ENCODE measurements around the gene FKBP10.
A peak's percentile ranks its signal among the peaks of the same experiment; 100 is the strongest.
"Not testable (repeated sequence)": the region's sequence is repeated elsewhere in the genome, so short reads cannot be mapped to it uniquely, and the experiment has no call there.

The FKBP10 gene

DNA sequence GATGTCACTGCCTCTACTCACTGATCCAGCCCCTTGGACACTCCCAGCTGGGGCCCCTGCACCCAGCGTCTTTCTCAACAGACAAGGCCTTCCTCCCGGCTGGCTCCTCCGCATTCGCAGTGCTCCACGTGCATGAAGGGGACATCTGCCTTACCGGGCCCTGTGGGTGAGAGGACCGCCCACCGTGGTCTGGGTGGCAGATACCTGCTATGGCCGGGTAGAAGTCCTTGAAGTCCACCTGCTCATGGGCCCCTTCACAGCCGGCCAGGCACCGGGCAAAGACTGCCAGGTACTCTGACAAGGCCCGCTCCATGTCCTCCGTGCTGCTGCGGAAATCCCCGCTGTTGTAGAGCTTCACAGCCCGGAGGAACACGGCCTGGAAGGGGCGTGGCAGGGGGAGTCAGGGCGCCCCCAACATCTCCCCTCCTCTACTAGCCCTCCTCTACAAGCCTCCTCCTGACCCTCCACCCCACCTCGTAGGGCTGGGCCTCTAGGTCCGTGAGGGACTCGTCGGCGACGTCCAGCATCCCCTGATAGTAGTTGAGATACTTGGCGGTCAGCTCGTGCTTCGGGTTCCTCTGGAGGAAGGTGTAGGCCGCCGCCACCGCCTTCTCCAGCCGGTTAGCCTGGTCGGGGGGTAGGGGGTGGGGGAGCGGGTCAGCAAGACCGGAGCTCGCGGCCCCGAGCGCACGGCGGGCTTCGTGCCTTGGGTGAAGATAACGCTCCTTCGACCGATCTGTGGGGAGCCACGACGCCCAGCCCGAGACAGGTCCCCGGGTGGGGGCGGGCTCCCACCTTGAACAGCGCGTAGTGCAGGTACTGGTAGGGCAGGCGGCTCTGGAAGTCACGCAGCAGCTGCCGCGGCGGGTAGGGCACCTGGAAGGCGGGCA, 1.9 kb upstream of the FKBP10 start:
- DNase-seq (ENCODE audit: low read depth), result no peak

DNA sequence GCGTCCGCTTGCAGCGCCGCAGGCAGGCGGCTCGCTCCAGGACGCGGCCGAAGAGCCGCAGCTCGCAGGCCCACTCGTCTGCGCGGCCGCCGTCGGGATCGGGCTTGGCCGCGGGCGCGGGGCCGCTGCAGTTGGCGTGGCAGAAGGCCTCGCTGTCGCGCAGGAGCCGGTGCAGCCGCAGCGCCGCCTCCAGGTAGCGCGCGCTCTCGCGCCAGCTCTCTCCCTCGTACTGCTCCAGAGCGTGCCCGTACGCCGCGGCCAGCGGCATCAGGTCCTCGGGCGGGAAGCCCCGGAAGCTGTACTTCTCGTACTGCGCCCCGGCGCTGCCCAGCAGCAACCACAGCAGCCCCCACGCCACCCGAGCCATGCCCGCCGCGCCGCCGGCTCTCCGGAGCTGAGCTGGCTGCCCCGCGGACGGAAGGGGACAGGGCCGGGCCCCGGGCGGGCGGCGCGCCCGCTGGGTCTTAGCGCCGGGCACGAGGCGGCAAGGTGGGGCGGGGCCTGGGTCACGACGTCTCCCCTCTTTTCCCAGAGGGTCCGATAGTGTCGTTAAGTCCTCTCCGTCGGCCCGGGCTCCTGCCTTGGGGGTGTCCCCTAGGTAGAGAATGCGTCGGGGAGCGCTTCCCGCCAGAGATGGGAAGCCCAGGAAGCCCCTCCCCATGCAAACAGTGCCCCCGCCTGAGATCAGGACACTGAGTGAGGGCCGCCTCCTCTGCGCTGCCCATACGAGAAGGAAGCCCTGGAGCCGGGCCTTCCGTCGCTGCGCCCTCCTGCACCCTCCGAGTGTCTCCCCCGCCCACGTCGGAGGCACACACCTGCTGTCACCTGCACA, 1.0 kb upstream of the FKBP10 start, which contains the start of gene P3H4:
P3H4 (minus strand) TSS at position 401 of the 832 bp plus-strand sequence; CDS start at position 367, 34 bp downstream.
- peak; percentile 63 for DNase-seq (ENCODE audit: low read depth)

DNA sequence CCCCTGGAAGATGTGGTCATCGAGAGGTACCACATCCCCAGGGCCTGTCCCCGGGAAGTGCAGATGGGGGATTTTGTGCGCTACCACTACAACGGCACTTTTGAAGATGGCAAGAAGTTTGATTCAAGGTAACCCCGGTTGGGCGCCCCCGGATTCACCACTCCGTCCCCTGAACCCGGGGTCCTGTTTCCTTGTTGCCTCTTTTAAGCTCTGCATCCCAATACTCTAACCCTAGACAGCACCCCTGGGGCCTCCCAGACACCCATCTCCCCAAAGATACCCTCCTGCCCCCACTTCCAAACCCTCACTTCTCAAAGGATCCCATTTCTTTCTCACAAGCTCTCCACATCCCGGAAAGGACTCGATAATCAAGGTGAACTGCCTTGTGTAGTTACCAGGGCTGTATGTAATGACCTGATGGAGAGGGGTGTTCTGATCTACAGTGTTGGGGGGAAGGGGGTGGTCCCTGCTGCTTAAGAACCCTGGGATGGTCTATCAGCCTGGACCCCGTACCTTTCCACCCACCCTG, 412 bp downstream of the FKBP10 start:
- DNase-seq (ENCODE audit: low read depth), result no peak

DNA sequence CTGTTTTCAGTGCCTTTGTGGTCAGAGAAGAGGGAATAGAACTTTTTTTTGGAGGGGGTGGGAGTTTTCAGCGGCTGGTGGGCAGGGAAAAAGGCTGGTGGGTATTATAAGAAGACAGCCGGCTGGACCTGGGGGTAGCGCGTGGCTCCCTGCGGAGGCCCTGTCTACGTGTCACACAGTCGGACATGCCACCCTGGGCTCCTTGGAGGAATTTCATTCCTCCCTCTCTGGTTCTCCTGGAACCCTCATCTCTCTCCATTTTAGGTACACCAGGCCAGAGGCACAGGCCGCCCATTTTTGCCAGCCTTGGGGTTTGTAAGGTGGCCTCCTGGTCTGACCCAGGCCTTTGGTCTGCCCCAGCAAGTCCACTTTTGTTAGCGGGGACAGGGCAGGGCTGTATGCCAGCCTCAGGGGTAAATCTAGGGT, 908 bp downstream of the FKBP10 start:
- DNase-seq (ENCODE audit: low read depth), result no peak

DNA sequence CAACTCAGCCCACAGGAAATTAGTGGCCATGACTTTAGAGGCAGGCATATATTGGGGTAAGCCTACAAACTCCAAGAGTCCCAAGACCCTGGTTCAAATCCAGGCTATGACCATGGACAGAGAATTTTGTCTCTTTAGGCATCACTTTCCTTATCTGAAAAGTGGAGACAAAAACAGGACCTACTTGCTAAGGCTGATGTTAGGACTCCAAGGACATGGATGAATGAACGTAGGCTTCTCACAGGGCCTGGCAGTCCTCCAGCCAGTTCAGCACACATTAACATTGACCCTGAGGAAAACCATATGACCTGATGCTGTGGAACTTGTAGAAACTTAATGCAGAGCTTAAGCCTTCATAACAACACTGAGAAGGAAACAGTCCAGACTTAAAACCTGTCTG, 1.4 kb downstream of the FKBP10 start:
- no peak for DNase-seq (ENCODE audit: low read depth)

DNA sequence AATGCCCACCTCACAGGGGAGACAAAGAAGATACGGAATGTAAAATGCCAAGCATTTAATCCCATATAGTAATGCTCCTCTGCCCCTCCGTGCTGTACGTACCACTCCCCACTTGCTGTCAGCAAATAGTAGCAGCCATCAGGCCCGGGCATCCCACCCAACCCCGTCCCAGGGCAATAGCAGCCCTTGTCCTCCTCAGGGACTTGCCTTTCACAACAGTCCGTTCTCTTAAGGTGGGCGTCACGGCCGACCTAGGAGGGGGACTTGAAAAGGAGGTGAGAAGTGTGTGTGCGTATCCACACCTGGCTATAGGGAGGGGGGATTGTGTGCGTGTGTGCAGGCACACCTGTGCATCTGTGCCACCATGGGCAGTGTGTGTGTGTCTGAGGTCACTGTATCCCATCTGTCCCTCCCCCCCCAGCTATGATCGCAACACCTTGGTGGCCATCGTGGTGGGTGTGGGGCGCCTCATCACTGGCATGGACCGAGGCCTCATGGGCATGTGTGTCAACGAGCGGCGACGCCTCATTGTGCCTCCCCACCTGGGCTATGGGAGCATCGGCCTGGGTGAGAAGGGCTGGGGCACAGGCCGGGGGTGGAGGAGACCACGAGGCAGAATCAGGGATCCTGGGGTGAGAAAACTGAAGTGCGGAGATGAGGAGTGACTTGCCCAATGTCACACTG, 4.0 kb downstream of the FKBP10 start:
- no peak for DNase-seq (ENCODE audit: low read depth)

DNA sequence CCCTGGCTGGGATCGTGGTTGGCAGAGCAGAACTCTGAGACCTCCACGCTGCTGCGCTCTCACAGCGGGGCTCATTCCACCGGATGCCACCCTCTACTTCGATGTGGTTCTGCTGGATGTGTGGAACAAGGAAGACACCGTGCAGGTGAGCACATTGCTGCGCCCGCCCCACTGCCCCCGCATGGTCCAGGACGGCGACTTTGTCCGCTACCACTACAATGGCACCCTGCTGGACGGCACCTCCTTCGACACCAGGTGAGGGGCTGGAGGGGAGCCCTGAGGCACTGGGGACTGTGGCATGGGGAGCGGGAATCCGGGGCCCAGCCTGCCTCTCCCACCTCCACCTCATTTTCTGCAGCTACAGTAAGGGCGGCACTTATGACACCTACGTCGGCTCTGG, 5.2 kb downstream of the FKBP10 start:
- DNase-seq (ENCODE audit: low read depth), result no peak

DNA sequence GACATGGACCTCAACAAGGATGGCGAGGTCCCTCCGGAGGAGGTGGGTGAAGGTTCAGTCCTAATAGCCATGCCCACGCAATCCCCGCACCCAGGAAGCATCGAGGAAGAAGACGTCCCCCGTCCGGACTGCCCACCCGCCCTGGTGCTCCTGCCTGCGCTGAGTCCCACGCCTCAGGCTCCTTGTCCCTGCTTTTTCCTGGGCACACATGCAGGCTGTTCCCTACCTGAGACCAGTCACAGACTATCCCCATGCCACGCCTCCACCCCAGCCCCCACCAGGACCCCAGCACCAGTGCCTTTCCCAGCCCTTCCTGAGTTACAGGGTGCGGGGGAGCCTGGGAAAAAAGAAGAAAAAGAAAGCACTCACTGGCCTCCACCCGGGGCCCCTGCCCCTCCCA, 9.0 kb downstream of the FKBP10 start:
- no peak for DNase-seq (ENCODE audit: low read depth)

DNA sequence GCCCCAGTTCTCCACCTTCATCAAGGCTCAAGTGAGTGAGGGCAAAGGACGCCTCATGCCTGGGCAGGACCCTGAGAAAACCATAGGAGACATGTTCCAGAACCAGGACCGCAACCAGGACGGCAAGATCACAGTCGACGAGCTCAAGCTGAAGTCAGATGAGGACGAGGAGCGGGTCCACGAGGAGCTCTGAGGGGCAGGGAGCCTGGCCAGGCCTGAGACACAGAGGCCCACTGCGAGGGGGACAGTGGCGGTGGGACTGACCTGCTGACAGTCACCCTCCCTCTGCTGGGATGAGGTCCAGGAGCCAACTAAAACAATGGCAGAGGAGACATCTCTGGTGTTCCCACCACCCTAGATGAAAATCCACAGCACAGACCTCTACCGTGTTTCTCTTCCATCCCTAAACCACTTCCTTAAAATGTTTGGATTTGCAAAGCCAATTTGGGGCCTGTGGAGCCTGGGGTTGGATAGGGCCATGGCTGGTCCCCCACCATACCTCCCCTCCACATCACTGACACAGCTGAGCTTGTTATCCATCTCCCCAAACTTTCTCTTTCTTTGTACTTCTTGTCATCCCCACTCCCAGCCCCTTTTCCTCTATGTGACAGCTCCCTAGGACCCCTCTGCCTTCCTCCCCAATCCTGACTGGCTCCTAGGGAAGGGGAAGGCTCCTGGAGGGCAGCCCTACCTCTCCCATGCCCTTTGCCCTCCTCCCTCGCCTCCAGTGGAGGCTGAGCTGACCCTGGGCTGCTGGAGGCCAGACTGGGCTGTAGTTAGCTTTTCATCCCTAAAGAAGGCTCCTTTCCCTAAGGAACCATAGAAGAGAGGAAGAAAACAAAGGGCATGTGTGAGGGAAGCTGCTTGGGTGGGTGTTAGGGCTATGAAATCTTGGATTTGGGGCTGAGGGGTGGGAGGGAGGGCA, 9.7 kb downstream of the FKBP10 start:
- no peak for DNase-seq (ENCODE audit: low read depth)

DNA sequence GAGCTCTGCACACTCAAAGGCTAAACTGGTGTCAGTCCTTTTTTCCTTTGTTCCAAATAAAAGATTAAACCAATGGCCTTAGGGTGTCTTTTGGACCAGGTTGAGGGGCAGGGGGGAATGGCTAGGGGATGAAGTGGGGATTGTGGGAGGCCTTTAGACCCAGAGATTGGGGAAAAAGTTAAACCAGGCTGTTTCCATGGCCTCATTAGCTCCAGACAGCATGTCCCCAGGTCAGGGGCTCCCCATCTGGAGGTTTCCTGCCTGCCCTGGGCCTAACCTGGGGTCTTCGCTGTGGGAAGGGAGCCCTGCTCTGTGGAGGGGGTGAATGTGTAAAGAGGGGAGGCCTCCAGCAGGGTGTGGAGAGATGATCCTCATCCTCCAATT, 10.3 kb downstream of the FKBP10 start:
- no peak for DNase-seq (ENCODE audit: low read depth)

DNA sequence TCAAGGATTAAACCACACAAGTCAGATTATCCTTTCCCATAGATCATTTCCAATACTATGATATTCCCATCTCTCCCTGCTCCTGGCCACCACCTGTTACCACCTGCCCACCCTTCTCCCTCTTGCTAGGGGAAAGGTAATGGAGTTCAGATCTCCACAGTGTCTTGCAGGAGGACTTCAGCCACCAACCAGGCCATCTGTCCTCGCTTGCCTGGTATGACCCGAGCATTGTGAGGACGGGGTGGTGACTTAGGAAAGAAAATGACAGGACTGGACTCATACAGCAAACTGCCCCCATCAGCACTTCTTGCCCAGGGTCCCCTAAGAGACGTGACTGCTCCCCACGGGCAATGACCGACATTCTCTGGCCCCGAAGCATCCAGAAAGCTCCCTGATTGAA, 10.8 kb downstream of the FKBP10 start:
- no peak for DNase-seq (ENCODE audit: low read depth)

DNA sequence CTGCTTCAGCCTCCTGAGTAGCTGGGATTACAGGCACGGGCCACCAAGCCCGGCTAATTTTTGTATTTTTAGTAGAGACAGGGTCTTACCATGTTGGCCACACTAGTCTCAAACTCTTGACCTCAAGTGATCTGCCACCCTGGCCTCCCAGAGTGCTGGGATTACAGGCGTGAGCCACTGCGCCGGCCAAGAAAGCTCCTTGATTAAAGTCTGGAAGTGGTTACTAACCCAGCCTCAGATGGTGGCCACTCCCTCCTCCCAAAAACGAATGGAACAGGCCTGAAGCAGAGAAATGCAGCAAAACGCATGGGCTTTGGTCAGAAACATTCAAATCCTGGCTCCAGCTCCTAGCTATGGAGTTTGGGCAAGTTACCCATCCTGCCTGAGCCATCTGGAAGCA, 11.3 kb downstream of the FKBP10 start:
- DNase-seq (ENCODE audit: low read depth), result no peak

DNA sequence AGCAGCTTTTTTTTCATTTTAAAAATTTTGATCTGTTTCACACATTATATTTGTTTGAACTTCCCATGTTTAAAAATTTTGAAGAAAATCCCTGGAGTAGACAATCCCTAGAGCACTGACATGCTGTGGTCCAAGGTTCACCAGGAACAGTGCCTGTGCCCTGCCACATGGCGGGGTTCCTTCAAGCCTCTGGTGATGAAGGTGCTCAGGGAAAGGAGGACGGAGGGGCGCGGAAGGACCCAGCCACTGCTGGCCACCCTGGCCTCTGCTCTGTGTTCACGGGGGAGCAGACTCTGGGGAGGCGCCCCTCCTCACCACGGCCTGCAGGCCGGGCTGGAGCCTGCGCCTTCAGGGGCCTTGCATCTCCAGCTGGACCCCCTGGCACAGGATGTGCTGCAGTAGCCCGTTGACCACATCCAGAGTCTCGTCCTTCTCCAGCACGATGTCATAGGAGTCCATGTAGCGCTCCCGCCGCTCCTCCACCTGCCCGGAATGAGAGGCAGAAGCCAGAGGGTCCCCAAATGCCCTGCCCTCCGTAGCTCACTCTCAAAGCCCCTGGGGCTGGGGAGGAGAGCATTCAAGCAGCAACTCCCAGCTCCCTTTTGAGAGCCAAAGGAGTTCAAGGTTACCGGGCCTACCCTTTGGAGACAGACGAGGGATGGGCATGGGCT, 12.5 kb downstream of the FKBP10 start:
- DNase-seq (ENCODE audit: low read depth), result no peak

DNA sequence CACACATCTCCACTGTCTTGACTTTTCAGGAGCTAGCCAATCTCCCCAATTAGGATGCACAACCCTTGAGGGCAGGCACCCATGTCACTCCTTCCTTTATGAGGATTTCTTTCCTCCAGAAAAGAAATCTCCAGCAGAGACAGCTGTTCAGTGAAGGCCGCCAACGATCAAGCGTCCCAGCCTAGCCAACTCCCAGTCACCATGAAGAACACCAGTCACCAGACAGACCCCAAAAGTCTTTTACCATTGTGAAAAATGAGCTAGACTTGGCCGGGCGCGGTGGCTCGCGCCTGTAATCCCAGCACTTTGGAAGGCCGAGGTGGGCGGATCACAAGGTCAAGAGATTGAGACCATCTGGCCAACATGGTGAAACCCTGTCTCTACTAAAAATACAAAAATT, 17.2 kb downstream of the FKBP10 start:
- not testable (repeated sequence) for DNase-seq (ENCODE audit: low read depth)

DNA sequence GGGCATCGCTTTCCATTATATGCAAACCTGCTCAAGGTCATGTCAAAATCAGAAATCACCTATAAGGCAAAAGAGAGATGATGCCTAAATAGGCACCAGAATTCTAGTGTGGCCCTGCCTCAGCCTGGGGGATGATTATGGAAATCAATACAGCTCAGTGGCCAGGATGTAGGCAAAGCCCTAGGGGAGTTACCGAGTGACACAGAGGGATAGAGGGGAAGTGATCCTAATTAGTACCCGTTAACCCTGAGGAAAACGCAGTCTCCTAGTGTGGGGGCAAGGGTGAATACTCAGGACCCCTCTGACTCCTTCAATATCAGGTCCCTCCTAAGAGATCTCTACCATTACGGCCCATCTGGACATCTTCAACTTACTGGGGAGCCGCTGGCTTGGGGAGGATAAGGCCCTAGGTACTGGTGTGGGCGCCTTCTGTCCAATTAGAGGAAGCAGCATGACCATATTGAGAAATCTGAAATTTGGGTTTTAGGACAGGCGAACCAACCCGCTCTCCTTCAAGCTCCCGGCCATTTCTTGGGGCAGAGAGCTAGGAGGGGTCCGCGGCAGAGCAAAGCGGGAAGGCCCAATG, 22.5 kb downstream of the FKBP10 start:
- no peak for DNase-seq (ENCODE audit: low read depth)

DNA sequence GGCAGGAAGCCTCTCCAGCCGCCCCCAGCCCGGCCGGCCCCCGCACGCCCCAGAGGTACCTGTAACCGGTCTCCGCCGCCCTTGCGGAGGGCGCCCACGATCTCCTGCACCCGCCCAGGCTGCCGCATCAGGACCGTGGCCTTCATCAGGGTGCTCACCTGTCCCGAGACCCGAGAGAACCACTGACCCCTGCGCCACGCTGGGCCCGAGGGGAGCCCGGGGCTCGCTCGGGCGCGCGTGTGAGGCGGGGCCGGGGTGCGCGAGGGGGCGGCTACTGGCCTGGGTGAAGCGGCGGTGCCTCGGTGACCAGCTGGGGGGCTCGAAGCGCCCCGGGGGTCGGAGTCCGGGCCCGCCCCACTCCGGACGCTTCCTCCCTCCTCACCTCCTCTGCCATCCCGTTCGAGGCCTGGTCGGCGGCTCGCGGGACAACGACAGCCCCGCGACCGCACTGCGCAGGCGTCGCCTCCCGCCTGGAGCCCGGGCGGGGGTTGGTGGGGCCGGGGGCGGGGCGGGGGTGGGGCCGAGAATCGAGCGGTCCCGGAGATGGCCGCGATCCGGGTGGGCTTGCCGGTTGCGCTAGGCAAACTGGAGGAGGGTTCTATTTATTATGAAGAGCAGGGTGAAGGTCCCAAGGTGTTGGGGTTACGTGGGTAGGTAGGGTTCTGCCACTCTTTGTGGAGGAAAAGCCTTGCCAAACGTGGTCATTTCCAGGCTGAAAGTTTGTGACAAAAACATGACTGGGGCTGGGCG, 23.2 kb downstream of the FKBP10 start, which contains the start of gene NT5C3B:
NT5C3B (minus strand) TSS at position 433 of the 750 bp plus-strand sequence; CDS start at position 394, 39 bp downstream.
- DNase-seq (ENCODE audit: low read depth), result no peak

DNA sequence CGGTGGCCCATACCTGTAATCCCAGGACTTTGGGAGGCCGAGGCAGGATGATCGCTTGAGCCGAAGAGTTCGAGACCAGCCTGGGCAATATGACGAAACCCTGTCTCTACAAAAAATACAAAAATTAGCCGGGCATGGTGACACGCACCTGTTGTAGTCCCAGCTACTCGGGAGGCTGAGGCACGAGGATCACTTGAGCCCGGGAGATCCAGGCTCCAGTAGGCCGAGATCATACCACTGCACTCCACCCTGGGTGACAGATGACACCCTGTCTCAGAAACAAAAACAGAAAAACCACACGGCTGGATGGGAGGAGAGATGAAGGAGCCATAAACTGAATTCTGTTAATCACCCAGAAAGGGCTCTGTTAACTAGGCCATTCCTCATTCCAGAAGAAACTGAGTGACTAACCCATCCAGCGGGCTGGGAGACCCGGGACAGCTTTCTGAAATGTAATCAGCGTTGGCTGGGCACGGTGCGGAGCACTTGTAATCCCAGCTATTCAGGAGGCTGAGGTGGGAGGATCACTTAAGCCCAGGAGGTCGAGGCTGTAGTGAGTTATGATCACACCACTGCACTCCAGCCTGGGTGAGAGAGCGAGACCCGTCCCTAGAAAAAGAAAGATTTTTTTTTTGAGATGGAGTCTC, 23.9 kb downstream of the FKBP10 start:
- DNase-seq (ENCODE audit: low read depth), result no peak

DNA sequence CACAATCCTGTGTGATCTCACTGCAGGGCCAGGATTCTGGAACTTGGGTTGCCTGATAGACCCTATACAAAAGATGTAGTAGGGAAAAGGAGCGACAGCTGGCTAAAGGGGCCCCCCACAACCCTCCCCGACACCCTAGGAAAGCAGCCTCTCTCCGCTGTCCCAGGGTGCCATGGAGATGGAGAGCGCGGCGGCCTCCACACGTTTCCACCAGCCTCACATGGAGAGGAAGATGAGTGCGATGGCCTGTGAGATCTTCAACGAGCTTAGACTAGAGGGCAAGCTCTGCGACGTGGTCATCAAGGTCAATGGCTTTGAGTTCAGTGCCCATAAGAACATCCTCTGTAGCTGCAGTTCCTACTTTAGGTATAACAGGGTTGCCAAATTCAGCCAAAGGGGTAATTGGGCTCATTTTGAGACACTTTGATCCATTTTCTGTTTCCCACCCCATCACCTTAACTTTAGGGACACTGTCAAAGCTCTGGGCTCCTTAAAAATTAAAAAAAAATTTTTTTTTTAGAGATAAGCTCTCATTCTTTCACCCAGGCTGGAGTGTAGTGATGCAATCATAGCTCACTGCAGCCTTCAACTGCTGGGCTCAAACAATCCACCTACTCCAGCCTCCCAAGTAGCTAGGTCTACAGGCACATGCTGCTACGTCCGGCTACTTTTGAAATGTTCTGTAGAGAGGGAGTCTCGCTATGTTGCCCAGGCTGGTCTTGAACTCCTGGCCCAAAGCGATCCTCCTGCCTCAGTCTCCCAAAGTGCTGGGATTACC, 25.1 kb downstream of the FKBP10 start, which contains the start of gene KLHL10:
KLHL10 (plus strand) TSS at position 65 of the 778 bp plus-strand sequence; CDS start at position 173, 108 bp downstream.
- no peak for DNase-seq (ENCODE audit: low read depth)
